Smooth muscle cell (in vitro differentiated cells): ENCODE results near the gene CD151. TPM values are rescaled to one million over a fixed set of nuclear protein-coding genes. Genes with fewer than 3 reads are reported as not detected.

Experiments
- DNase-seq: peaks from one replicate; lab custom pipeline; 2025; ENCODE audit not compliant: unreplicated experiment; lab: John Stamatoyannopoulos, UW
- H2AFZ ChIP-seq: fragments of 200-600 bp; sonication (generic); 2 replicates; pipeline ENCODE4 v1.6.0; 2016; ENCODE audit warnings: antibody characterized with exemption, low read depth, mild to moderate bottlenecking
- H3F3A ChIP-seq: fragments of 200-600 bp; sonication (generic); 2 replicates; pipeline ENCODE4 v1.6.0; 2017; ENCODE audit warnings: antibody characterized with exemption, low read depth
- H3K27ac ChIP-seq: fragments of 200-600 bp; sonication (generic); 2 replicates; pipeline ENCODE4 v1.5.1; 2016; ENCODE audit warnings: low read depth, mild to moderate bottlenecking
- H3K27me3 ChIP-seq: fragments of 200-600 bp; sonication (generic); 2 replicates; pipeline ENCODE4 v1.6.1; 2016; ENCODE audit warnings: low read depth, mild to moderate bottlenecking
- H3K36me3 ChIP-seq: fragments of 200-600 bp; sonication (generic); 2 replicates; pipeline ENCODE4 v1.5.1; 2016; ENCODE audit warnings: low read depth
- H3K4me1 ChIP-seq: fragments of 200-600 bp; sonication (generic); 2 replicates; pipeline ENCODE4 v1.5.1; 2016; ENCODE audit warnings: low read depth
- H3K4me2 ChIP-seq: fragments of 200-600 bp; sonication (generic); 2 replicates; pipeline ENCODE4 v1.6.0; 2016; ENCODE audit warnings: mild to moderate bottlenecking
- H3K4me3 ChIP-seq: fragments of 200-600 bp; sonication (generic); 2 replicates; pipeline ENCODE4 v1.5.1; 2016; ENCODE audit warnings: mild to moderate bottlenecking
- H3K79me2 ChIP-seq: fragments of 200-600 bp; sonication (generic); 2 replicates; pipeline ENCODE4 v1.6.0; 2016; ENCODE audit warnings: low read depth, mild to moderate bottlenecking
- H3K9ac ChIP-seq: fragments of 200-600 bp; sonication (generic); 2 replicates; pipeline ENCODE4 v1.6.0; 2016; ENCODE audit warnings: low read depth
- H3K9me3 ChIP-seq: fragments of 200-600 bp; sonication (generic); replicated peaks from 2 replicates; pipeline ENCODE4 v1.5.1; 2016; ENCODE audit warnings: low read depth
- H4K20me1 ChIP-seq: fragments of 200-600 bp; sonication (generic); 2 replicates; pipeline ENCODE4 v1.6.0; 2016; ENCODE audit warnings: low read depth
- WGBS: methylation state at CpG from one replicate; pipeline ENCODE4 v1.1.7; 2016; ENCODE audit warnings: low lambda C conversion rate; 5-methylcytosine and 5-hydroxymethylcytosine counted together
- polyA plus RNA-seq: library from polyadenylated mRNA; unstranded; fragments of >200 nt; fragmentation: Nextera tagmentation; extraction: Ambion mirVana; gene quantifications from 2 replicates; pipeline ENCODE4 v1.2.1, GENCODE V29; 2016
- total RNA-seq: library from RNA; depleted of rRNA; stranded (reverse); fragments of >200 nt; gene quantifications from 2 replicates; pipeline ENCODE4 v1.2.3, GENCODE V29; 2014
- TF ChIP-seq, protein P1 (sequence below): fragments of 200-600 bp; sonication (generic); IDR thresholded peaks from 2 replicates; pipeline ENCODE4 v1.5.1; 2017; ENCODE audit warnings: borderline replicate concordance, mild to moderate bottlenecking, antibody characterized with exemption; ENCODE audit not compliant: insufficient read depth, poor library complexity, severe bottlenecking

Gene CD151
- total and polyA plus RNA-seq, 2 experiments from 2014 or later, result 256 to 391 TPM

DNA sequence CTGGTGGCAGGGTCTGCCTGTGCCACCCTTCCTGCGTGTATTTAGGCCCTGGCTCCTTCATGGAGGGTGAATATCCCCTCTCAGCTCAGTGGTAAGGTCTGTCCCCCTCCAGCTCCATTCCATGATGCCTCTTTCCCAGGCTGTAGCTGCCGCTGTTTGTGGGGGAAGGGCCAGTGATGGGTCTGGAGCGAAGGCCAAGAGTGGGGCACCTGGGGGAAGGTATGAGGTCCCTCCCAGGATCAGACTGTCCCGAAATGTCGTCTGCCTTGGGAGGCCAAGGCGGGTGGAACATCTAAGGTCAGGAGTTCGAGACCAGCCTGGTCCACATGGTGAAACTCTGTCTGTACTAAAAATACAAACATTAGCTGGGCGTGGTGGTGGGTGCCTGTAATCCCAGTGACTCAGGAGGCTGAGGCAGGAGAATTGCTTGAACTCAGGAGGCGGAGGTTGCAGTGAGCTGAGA, 1.1 kb downstream of the CD151 start:
- TF ChIP-seq, protein P1, sequence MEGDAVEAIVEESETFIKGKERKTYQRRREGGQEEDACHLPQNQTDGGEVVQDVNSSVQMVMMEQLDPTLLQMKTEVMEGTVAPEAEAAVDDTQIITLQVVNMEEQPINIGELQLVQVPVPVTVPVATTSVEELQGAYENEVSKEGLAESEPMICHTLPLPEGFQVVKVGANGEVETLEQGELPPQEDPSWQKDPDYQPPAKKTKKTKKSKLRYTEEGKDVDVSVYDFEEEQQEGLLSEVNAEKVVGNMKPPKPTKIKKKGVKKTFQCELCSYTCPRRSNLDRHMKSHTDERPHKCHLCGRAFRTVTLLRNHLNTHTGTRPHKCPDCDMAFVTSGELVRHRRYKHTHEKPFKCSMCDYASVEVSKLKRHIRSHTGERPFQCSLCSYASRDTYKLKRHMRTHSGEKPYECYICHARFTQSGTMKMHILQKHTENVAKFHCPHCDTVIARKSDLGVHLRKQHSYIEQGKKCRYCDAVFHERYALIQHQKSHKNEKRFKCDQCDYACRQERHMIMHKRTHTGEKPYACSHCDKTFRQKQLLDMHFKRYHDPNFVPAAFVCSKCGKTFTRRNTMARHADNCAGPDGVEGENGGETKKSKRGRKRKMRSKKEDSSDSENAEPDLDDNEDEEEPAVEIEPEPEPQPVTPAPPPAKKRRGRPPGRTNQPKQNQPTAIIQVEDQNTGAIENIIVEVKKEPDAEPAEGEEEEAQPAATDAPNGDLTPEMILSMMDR, result no peak
- H3K79me2 ChIP-seq, result peaks cover 28% of the 10 kb centered on the region
- no peaks in the 10 kb centered on the region for H3K36me3 ChIP-seq
- H3F3A ChIP-seq, result peaks cover 18% of the 10 kb centered on the region
- peaks cover 25% of the 10 kb centered on the region for H3K27me3 ChIP-seq
- H3K4me3 ChIP-seq, result peak overlapping the region; percentile 73
- no peak overlapping the region for H2AFZ ChIP-seq
- peaks cover 74% of the 10 kb centered on the region for H4K20me1 ChIP-seq
- DNase-seq, result no peak
- peak overlapping the region; percentile 90 for H3K27ac ChIP-seq
- peaks cover 35% of the 10 kb centered on the region for H3K4me1 ChIP-seq
- no peaks in the 10 kb centered on the region for H3K9me3 ChIP-seq
- WGBS, result 36% methylated on average over 9 of the region's 9 CpGs
- H3K4me2 ChIP-seq, result peak overlapping the region; percentile 97
- peak overlapping the region; percentile 92 for H3K9ac ChIP-seq

DNA sequence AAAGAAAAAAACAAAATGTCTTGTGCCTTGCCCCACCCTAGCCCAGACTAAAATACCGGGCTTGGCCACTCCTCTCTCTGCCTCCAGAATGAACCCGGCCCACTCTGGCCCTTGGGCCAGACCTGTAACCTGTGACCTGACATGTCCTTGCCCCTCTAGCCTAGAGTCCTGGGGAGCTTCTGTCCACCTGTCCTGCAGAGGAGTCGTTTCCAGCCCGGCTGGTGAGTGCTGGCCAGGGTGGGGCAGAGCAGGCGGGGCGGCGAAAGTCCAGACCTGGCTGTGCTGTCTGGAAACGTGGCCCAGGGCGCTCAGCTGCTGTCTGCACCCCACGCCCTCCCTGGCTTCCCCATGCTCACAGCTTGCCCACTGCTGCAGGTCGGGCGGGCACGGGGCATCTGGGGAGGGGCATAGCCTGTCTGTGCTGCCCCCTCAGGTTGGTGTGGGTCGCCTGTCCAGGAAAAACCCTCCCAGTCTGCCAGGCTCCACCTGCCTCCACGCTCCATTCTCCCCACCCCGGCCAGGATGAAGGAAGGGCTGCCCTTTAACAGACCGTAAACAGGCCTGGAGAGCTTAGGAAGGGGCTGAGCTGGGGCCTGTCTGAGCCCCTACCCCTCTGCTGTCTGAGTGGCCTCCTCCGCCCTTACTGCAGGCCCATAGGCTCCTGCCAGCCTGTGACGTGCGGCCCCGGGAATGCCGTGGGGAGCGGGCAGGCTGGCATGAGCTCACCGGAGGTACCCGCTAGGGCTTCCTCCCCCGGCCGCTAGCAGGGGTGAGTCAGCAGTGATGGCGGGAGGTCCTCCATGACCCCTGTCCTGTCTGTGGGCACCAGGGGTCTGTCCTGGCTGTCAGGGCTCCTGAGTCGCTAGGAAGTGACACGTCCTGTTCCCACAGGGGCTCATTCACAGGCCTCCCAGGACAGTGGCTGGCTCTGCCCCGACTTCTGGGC, 1.9 kb downstream of the CD151 start:
- no peak overlapping the region for H2AFZ ChIP-seq
- H3K36me3 ChIP-seq, result no peaks in the 10 kb centered on the region
- peak overlapping the region; percentile 73 for H3K4me3 ChIP-seq
- H3K9ac ChIP-seq, result peak overlapping the region; percentile 65
- 63% methylated on average over 30 of the region's 31 CpGs for WGBS
- H3K4me1 ChIP-seq, result peaks cover 28% of the 10 kb centered on the region
- H4K20me1 ChIP-seq, result peaks cover 74% of the 10 kb centered on the region
- H3K9me3 ChIP-seq, result no peaks in the 10 kb centered on the region
- peak overlapping the region; percentile 90 for H3K27ac ChIP-seq
- DNase-seq, result no peak
- peaks cover 17% of the 10 kb centered on the region for H3K27me3 ChIP-seq
- peaks cover 15% of the 10 kb centered on the region for H3F3A ChIP-seq
- peak overlapping the region; percentile 97 for H3K4me2 ChIP-seq
- TF ChIP-seq, protein P1, result no peak
- H3K79me2 ChIP-seq, result peaks cover 28% of the 10 kb centered on the region

DNA sequence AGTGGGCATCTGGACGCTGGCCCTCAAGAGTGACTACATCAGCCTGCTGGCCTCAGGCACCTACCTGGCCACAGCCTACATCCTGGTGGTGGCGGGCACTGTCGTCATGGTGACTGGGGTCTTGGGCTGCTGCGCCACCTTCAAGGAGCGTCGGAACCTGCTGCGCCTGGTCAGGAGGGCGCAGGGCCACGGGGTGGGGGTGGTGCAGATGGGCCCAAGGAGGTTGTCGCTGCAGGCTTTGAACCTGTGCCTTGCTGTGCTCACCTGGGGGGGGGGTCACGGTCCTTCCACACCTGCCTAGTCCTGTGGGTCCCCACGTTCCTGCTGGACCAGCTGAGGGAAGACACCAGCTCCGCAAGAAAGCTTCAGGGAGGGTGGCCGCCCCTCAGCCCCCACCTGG, 3.5 kb downstream of the CD151 start:
- peaks cover 80% of the 10 kb centered on the region for H4K20me1 ChIP-seq
- H3K27me3 ChIP-seq, result peaks cover 3% of the 10 kb centered on the region
- no peak overlapping the region for H3K9ac ChIP-seq
- H3K4me2 ChIP-seq, result no peak overlapping the region
- no peaks in the 10 kb centered on the region for H3K36me3 ChIP-seq
- TF ChIP-seq, protein P1, result no peak
- no peak overlapping the region for H3K4me3 ChIP-seq
- WGBS, result 98% methylated on average over 14 of the region's 14 CpGs
- peaks cover 22% of the 10 kb centered on the region for H3F3A ChIP-seq
- no peak overlapping the region for H2AFZ ChIP-seq
- no peak overlapping the region for H3K27ac ChIP-seq
- H3K9me3 ChIP-seq, result no peaks in the 10 kb centered on the region
- no peak for DNase-seq
- H3K4me1 ChIP-seq, result peaks cover 22% of the 10 kb centered on the region
- peaks cover 37% of the 10 kb centered on the region for H3K79me2 ChIP-seq

DNA sequence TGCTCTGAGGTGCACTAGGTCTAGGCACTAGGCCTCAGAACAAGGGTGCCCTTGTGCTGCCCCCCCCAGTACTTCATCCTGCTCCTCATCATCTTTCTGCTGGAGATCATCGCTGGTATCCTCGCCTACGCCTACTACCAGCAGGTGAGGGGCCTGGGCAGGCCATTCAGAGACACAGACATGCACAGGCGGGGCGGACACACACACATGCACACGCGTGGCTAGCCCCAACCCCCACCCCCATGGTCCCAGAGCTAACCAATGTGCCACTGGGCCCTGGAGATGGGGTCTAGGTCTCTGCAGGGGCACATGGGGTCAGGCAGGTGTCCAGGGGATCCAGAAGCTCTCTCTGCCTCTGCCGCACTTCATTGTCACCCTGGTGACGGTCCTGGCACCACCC, 3.9 kb downstream of the CD151 start:
- peaks cover 21% of the 10 kb centered on the region for H3K4me1 ChIP-seq
- H3K9me3 ChIP-seq, result no peaks in the 10 kb centered on the region
- H3K36me3 ChIP-seq, result no peaks in the 10 kb centered on the region
- H4K20me1 ChIP-seq, result peaks cover 82% of the 10 kb centered on the region
- H3K4me3 ChIP-seq, result no peak overlapping the region
- no peak overlapping the region for H3K4me2 ChIP-seq
- no peak overlapping the region for H3K27ac ChIP-seq
- H3K9ac ChIP-seq, result no peak overlapping the region
- 88% methylated on average over 9 of the region's 9 CpGs for WGBS
- no peak overlapping the region for H2AFZ ChIP-seq
- peaks cover 23% of the 10 kb centered on the region for H3F3A ChIP-seq
- H3K27me3 ChIP-seq, result no peaks in the 10 kb centered on the region
- TF ChIP-seq, protein P1, result no peak
- peaks cover 41% of the 10 kb centered on the region for H3K79me2 ChIP-seq
- DNase-seq, result no peak
